DOHH2 (cell line): Measurements from ENCODE around the gene TBCC.

Source experiments
- H3F3A ChIP-seq: fragments of 200-600 bp; sonication (generic), shearing (Covaris generic); 2 replicates; pipeline ENCODE4 v1.6.0; 2016; ENCODE audit warnings: antibody characterized with exemption, mild to moderate bottlenecking; ENCODE audit not compliant: control insufficient read depth, insufficient read depth
- H3K27ac ChIP-seq: fragments of 200-600 bp; sonication (generic); 2 replicates; pipeline ENCODE4 v1.5.1; 2014; ENCODE audit warnings: low read depth, mild to moderate bottlenecking, low read length, moderate library complexity
- H3K27me3 ChIP-seq: fragments of 200-600 bp; sonication (generic); 2 replicates; pipeline ENCODE4 v1.6.1; 2014; ENCODE audit warnings: mild to moderate bottlenecking, low read length, mixed read lengths; ENCODE audit not compliant: control insufficient read depth
- H3K36me3 ChIP-seq: fragments of 200-600 bp; sonication (generic); 2 replicates; pipeline ENCODE4 v1.6.1; 2014; ENCODE audit warnings: mild to moderate bottlenecking, low read length, moderate library complexity, mixed read lengths; ENCODE audit not compliant: control insufficient read depth
- H3K4me1 ChIP-seq: fragments of 200-600 bp; sonication (generic); 2 replicates; pipeline ENCODE4 v1.6.1; 2014; ENCODE audit warnings: mild to moderate bottlenecking, low read length, mixed read lengths; ENCODE audit not compliant: control insufficient read depth
- H3K4me2 ChIP-seq: fragments of 200-600 bp; sonication (generic); 2 replicates; pipeline ENCODE4 v1.6.0; 2014; ENCODE audit warnings: mild to moderate bottlenecking, low read length, moderate library complexity
- H3K4me3 ChIP-seq: fragments of 200-600 bp; sonication (generic); 2 replicates; pipeline ENCODE4 v1.5.1; 2014; ENCODE audit warnings: mild to moderate bottlenecking, low read length, mixed read lengths
- H3K79me2 ChIP-seq: fragments of 200-600 bp; sonication (generic); 2 replicates; pipeline ENCODE4 v1.6.1; 2014; ENCODE audit warnings: mild to moderate bottlenecking, low read length, mixed read lengths; ENCODE audit not compliant: control insufficient read depth
- H3K9me2 ChIP-seq: fragments of 200-600 bp; sonication (generic); replicated peaks from 2 replicates; pipeline ENCODE4 v1.6.1; 2014; ENCODE audit warnings: mild to moderate bottlenecking, low read length, mixed read lengths; ENCODE audit not compliant: control insufficient read depth
- H3K9me3 ChIP-seq: fragments of 200-600 bp; sonication (generic); 2 replicates; pipeline ENCODE4 v1.6.1; 2014; ENCODE audit warnings: antibody characterized with exemption, low read length, mixed read lengths; ENCODE audit not compliant: control insufficient read depth, insufficient read depth
- H4K20me1 ChIP-seq: fragments of 200-600 bp; sonication (generic); 2 replicates; pipeline ENCODE4 v1.6.0; 2014; ENCODE audit warnings: low read depth, mild to moderate bottlenecking, antibody characterized with exemption, low read length, moderate library complexity; ENCODE audit not compliant: control insufficient read depth, insufficient read depth
- CTCF ChIP-seq: fragments of 200-600 bp; sonication (generic); IDR thresholded peaks from one replicate; pipeline ENCODE4 v1.5.1; 2014; ENCODE audit warnings: antibody characterized with exemption, mild to moderate bottlenecking, low read depth, low read length; ENCODE audit not compliant: poor library complexity, severe bottlenecking
- EZH2phosphoT487 ChIP-seq: fragments of 200-600 bp; sonication (generic); IDR thresholded peaks from 2 replicates; pipeline ENCODE4 v1.6.1; 2017; ENCODE audit warnings: borderline replicate concordance, mild to moderate bottlenecking, antibody characterized with exemption, low read length, moderate library complexity, mixed read lengths

TBCC gene

GRCh38 chr6:42764911-42765648 is 19.2 kb upstream of the TBCC start:
- TF ChIP-seq EZH2phosphoT487 (no peak), CTCF (no peak)
- Histone ChIP-seq H3K4me3 (no peak overlapping the region), H3K36me3 (no peaks in the 10 kb centered on the region), H3K79me2 (no peaks in the 10 kb centered on the region), H3K4me1 (peaks cover 9% of the 10 kb centered on the region), H3K4me2 (no peak overlapping the region), H3K9me2 (no peaks in the 10 kb centered on the region), H4K20me1 (no peaks in the 10 kb centered on the region), H3K27ac (no peak overlapping the region), H3F3A (peaks cover 9% of the 10 kb centered on the region; the same call in 1 of the 2 replicates), H3K27me3 (no peaks in the 10 kb centered on the region), H3K9me3 (no peaks in the 10 kb centered on the region)

GRCh38 chr6:42762950-42763349 is 17.0 kb upstream of the TBCC start:
- Histone ChIP-seq H3K4me1 (no peaks in the 10 kb centered on the region; the same call in 1 of the 2 replicates), H4K20me1 (no peaks in the 10 kb centered on the region), H3K36me3 (no peaks in the 10 kb centered on the region; the same call in 1 of the 2 replicates), H3K79me2 (no peaks in the 10 kb centered on the region), H3K9me3 (no peaks in the 10 kb centered on the region), H3K27me3 (no peaks in the 10 kb centered on the region), H3K27ac (no peak overlapping the region), H3K4me2 (no peak overlapping the region), H3F3A (peaks cover 2% of the 10 kb centered on the region; the same call in 1 of the 2 replicates), H3K4me3 (no peak overlapping the region), H3K9me2 (no peaks in the 10 kb centered on the region)
- TF ChIP-seq CTCF (no peak), EZH2phosphoT487 (no peak)

- Histone ChIP-seq H3K9me2 (no peaks in the 10 kb centered on the region), H3K9me3 (no peaks in the 10 kb centered on the region), H4K20me1 (no peaks in the 10 kb centered on the region), H3K79me2 (no peaks in the 10 kb centered on the region), H3K27ac (no peak overlapping the region), H3K27me3 (no peaks in the 10 kb centered on the region), H3K36me3 (no peaks in the 10 kb centered on the region; the same call in 1 of the 2 replicates), H3K4me2 (no peak overlapping the region), H3F3A (peaks cover 2% of the 10 kb centered on the region; the same call in 1 of the 2 replicates), H3K4me1 (peaks cover 5% of the 10 kb centered on the region), H3K4me3 (no peak overlapping the region)
- TF ChIP-seq CTCF, result no peak
Observed at GRCh38 chr6:42762426-42762859, 16.5 kb upstream of the TBCC start.
